Ishikawa (cell line): ENCODE results near the gene ATG12.

Experiments
- CEBPB ChIP-seq: IDR thresholded peaks from 2 replicates; pipeline ENCODE4 v1.6.1; 2012
- CREB1 ChIP-seq: IDR thresholded peaks from 2 replicates; pipeline ENCODE4 v1.6.1; 2012; ENCODE audit warnings: low read depth
- EGR1 ChIP-seq: IDR thresholded peaks from 2 replicates; pipeline ENCODE4 v1.6.1; 2012
- EP300 ChIP-seq: IDR thresholded peaks from 2 replicates; pipeline ENCODE4 v1.6.1; 2012; ENCODE audit warnings: borderline replicate concordance
- FOXM1 ChIP-seq: IDR thresholded peaks from 2 replicates; pipeline ENCODE4 v1.6.1; 2012; ENCODE audit warnings: low read depth, borderline replicate concordance
- MAX ChIP-seq: IDR thresholded peaks from 2 replicates; pipeline ENCODE4 v1.6.1; 2012
- NFIC ChIP-seq: IDR thresholded peaks from 2 replicates; pipeline ENCODE4 v1.6.1; 2012
- RAD21 ChIP-seq: IDR thresholded peaks from 2 replicates; pipeline ENCODE4 v1.6.1; 2012; ENCODE audit warnings: low read depth
- REST ChIP-seq: IDR thresholded peaks from 2 replicates; pipeline ENCODE4 v1.6.1; 2012; ENCODE audit warnings: low read depth, mild to moderate bottlenecking
- TAF1 ChIP-seq: IDR thresholded peaks from 2 replicates; pipeline ENCODE4 v1.6.1; 2012; ENCODE audit warnings: low read depth, mild to moderate bottlenecking
- TCF12 ChIP-seq: IDR thresholded peaks from 2 replicates; pipeline ENCODE4 v1.6.1; 2012; ENCODE audit warnings: low read depth
- TEAD4 ChIP-seq: IDR thresholded peaks from 2 replicates; pipeline ENCODE4 v1.6.1; 2012
- YY1 ChIP-seq: IDR thresholded peaks from 2 replicates; pipeline ENCODE4 v1.6.1; 2012; ENCODE audit warnings: low read depth
- ZBTB7A ChIP-seq: IDR thresholded peaks from 2 replicates; pipeline ENCODE4 v1.6.1; 2012; ENCODE audit warnings: low read depth
- TF ChIP-seq, protein P1 (sequence below): IDR thresholded peaks from 2 replicates; pipeline ENCODE4 v1.6.1; 2012

Gene ATG12

GRCh38 chr5:115841382-115842088, at the start of gene ATG12, which contains the start of gene AP3S1:
TSS of gene ATG12 (minus strand) at chr5:115841565. CDS start at chr5:115841552, 13 bp downstream.
TSS of gene AP3S1 (plus strand) at chr5:115841935. CDS start at chr5:115842038, 103 bp downstream.
- TF ChIP-seq FOXM1 = no peak
- TF ChIP-seq, protein P1, sequence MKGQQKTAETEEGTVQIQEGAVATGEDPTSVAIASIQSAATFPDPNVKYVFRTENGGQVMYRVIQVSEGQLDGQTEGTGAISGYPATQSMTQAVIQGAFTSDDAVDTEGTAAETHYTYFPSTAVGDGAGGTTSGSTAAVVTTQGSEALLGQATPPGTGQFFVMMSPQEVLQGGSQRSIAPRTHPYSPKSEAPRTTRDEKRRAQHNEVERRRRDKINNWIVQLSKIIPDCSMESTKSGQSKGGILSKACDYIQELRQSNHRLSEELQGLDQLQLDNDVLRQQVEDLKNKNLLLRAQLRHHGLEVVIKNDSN = peak; percentile 50
- no peak for TF ChIP-seq RAD21
- TF ChIP-seq EGR1 = peak; percentile 87
- TF ChIP-seq CEBPB = no peak; the same call in 1 of the 2 replicates
- TF ChIP-seq NFIC = no peak
- TF ChIP-seq ZBTB7A = no peak
- TF ChIP-seq CREB1 = peak; percentile 27; the same call in 1 of the 2 replicates
- TF ChIP-seq TEAD4 = peak; percentile 16; the same call in 1 of the 2 replicates
- TF ChIP-seq TCF12 = no peak
- TF ChIP-seq EP300 = no peak
- peak; percentile 92 for TF ChIP-seq MAX
- peak; percentile 96 for TF ChIP-seq YY1
- TF ChIP-seq REST = no peak
- peak; percentile 99 for TF ChIP-seq TAF1

- TF ChIP-seq CREB1 (no peak), TEAD4 (no peak), RAD21 (0 out of 2 replicates have a peak, but pooled peaks have one; percentile 7), CEBPB (no peak), ZBTB7A (no peak), YY1 (no peak)
Measured at GRCh38 chr5:115888027-115888426, 46.7 kb upstream of the ATG12 start.

DNA sequence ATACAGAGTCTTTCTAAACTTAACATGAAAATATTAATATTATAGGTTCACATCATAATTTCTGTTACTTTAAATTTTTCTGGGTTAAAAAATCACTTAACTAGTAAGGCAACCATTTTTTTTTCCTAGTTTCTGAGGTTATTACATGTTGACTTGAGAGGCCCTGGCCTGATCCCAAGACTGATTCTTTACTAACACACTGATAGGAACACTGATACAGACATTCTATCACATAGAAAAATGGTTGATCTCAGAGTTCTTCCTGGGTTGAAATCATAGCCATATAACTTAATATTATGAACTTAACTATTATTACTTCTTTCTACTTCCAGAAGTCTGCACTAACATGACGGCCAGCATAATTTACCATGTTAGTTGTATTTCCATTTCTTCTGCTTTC, 43.3 kb upstream of the ATG12 start:
- TF ChIP-seq CEBPB (no peak), TEAD4 (no peak), ZBTB7A (no peak), REST (no peak), EGR1 (no peak), NFIC (no peak), TAF1 (no peak), EP300 (no peak)
- TF ChIP-seq, protein P1 = no peak

- no peak for TF ChIP-seq NFIC
- no peak for TF ChIP-seq CREB1
- no peak for TF ChIP-seq TEAD4
- TF ChIP-seq, protein P1 = no peak
- no peak for TF ChIP-seq TAF1
- TF ChIP-seq REST = no peak
- no peak for TF ChIP-seq RAD21
- TF ChIP-seq MAX = no peak
- no peak for TF ChIP-seq ZBTB7A
- no peak for TF ChIP-seq TCF12
- no peak for TF ChIP-seq CEBPB
- TF ChIP-seq YY1 = no peak
- TF ChIP-seq EGR1 = no peak
- TF ChIP-seq FOXM1 = no peak
- no peak for TF ChIP-seq EP300
Measured at GRCh38 chr5:115875447-115875846, 34.1 kb upstream of the ATG12 start.
